ENCODE results near the gene CCDC32.

The CCDC32 gene

GRCh38 chr15:40511472-40512133, 53.2 kb downstream of the CCDC32 start:
- DNase-seq, result no peak

GRCh38 chr15:40511093-40511471, 53.8 kb downstream of the CCDC32 start:
- DNase-seq, result no peak

- no peak for DNase-seq
These were observed 54.6 kb downstream of the CCDC32 start for GRCh38 chr15:40510201-40510600.

GRCh38 chr15:40508216-40508615, 56.6 kb downstream of the CCDC32 start:
- no peak for DNase-seq

GRCh38 chr15:40506964-40507571, 57.8 kb downstream of the CCDC32 start:
- DNase-seq, result no peak

Measured in NCI-H1436 treated with DMSO at 0.1 percent for 48 hours (cell line).